ENCODE measurements around the gene ATP11A.
A peak's percentile ranks its signal among the peaks of the same experiment; 100 is the strongest.

The ATP11A gene

GRCh38 chr13:112689303-112690245, at the start of gene ATP11A:
ATP11A (plus strand) TSS chr13:112690038; CDS start chr13:112690417, 379 bp downstream.
- DNase-seq (ENCODE audit: low spot score), result peak; percentile 64

DNA sequence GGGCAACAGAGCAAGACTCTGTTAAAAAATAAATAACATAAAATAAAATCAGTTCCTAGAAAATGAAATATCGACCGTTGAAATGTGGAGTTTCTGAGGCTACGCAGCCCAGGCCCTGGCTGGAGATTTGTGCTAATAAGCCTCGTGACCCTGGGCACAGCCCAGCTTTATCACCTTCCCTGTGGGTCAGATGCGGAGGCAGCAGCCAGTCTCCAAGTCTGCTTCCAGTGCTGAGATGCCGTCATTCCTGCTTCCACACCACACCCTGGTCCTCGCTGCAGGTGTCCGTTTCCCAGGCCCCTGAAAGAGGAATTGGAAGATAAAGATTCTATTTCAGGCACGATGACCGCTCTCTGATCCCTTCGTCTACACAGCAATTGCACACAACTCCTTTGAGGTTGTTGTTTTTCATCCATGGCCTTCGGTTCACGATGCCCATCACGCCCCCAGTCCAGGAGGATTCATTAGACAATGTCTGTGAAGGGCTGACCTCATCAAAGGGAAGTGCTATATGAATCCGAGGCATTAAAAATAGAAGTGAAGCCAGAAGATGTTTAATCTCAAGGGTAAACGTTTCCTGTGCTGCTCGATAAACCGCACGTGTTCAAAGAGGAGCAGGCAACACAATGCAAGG, 48.3 kb upstream of the ATP11A start:
- DNase-seq (ENCODE audit: low spot score), result peak; percentile 48

DNA sequence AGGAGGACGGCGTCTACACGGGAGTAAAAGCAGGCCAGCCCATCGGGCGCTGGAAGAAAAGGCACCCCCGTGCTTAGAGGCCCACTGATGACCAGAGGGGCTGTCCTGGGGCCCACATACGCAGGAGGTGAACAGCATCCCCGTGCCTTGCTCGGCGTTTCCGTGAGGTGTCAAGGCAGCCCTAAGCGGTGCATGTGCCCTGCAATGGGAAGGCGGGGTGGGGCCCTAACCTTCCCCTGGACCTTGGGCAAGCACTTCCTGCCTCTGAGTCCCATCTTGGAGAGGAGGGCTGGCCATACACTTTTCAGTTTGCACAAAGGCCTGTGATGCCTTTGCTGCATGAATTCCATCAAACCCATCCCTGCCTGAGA, 47.8 kb upstream of the ATP11A start:
- DNase-seq (ENCODE audit: low spot score), result no peak

DNA sequence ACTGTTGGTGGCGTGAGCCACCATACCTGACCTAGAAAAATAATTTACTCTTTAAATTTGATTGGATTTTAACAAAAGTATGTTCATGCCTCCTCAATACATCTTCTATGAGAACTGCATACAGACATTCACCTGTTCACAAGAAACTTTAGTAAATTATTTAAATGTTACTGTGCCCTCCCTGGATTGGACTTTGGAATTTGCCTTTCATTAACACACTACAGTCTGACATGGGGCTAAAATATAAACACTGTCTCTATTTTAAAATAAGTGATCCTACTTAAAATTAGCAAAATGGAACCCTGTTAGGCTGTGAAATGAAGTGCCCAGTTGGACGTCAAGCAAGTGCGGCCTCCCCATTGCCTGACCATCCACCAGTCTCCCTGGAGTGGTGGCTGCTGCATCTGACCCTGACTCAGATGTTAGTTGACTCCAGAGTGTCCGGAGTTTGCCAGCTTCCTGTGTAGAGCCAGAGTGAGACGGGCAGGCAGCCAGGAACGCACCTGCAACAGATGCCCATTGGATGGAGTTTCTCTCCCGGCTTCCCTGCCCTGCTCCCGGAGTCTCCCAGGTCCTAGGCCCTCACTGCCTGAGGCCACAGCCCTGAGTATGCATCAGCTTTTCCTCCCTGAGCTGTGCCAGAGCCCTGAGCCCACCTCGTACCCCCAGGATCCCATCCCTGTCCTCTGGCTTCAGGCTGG, 45.9 kb upstream of the ATP11A start:
- DNase-seq (ENCODE audit: low spot score), result peak; percentile 44

DNA sequence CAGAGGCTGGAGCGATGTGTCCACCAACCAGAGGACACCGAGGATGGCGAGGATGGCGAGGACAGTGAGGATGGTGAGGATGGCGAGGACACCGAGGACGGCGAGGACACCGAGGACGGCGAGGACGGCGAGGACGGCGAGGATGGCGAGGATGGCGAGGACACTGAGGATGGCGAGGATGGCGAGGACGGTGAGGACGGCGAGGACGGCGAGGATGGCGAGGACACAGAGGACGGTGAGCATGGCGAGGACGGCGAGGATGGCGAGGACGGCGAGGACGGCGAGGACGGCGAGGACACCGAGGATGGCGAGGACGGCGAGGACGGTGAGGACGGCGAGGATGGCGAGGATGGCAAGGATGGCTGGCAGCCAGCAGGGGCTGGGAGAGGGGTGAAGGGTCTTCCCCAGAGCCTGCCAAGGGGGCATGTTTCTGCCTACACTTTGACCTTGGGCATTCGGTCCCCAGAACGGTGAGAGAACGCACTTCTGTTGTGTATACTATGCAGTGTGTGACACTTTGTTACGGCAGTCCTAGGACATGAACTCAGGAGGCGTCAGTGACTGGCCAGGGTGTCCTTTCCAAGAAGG, 44.4 kb upstream of the ATP11A start:
- no peak for DNase-seq (ENCODE audit: low spot score)

GRCh38 chr13:112647256-112647655, 42.6 kb upstream of the ATP11A start:
- DNase-seq (ENCODE audit: low spot score), result no peak

GRCh38 chr13:112648101-112648500, 41.7 kb upstream of the ATP11A start:
- DNase-seq (ENCODE audit: low spot score), result no peak

- DNase-seq (ENCODE audit: low spot score), result no peak
Observed at GRCh38 chr13:112648966-112649690, 40.7 kb upstream of the ATP11A start.

GRCh38 chr13:112651311-112651710, 38.5 kb upstream of the ATP11A start:
- DNase-seq (ENCODE audit: low spot score), result no peak

GRCh38 chr13:112651750-112652511, 37.9 kb upstream of the ATP11A start:
- DNase-seq (ENCODE audit: low spot score), result no peak

GRCh38 chr13:112652512-112653070, 37.2 kb upstream of the ATP11A start:
- no peak for DNase-seq (ENCODE audit: low spot score)

- DNase-seq (ENCODE audit: low spot score), result no peak
Observed at GRCh38 chr13:112653071-112653470, 36.8 kb upstream of the ATP11A start.

DNA sequence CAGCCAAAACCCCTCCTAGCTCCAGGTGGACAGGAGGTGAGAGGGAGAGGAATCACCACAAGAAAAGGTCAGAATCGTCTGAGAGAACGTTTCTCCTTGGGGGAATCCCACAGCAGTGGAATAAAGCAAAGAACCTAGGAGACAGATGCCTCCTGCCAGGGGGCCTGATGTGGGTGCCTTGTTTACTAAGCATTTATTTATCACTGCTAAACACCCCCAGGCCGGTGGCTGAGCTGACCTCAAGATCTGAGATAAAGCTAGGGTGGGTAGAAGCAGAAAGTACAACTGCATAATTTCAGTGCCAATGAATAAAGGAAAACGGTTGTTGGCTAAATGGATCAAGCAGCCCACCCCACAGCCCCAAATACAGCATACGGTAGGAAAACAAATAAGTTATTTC, 33.9 kb upstream of the ATP11A start:
- DNase-seq (ENCODE audit: low spot score), result no peak

GRCh38 chr13:112657850-112658445, 31.9 kb upstream of the ATP11A start:
- no peak for DNase-seq (ENCODE audit: low spot score)

GRCh38 chr13:112658808-112659207, 31.0 kb upstream of the ATP11A start:
- DNase-seq (ENCODE audit: low spot score), result no peak

DNA sequence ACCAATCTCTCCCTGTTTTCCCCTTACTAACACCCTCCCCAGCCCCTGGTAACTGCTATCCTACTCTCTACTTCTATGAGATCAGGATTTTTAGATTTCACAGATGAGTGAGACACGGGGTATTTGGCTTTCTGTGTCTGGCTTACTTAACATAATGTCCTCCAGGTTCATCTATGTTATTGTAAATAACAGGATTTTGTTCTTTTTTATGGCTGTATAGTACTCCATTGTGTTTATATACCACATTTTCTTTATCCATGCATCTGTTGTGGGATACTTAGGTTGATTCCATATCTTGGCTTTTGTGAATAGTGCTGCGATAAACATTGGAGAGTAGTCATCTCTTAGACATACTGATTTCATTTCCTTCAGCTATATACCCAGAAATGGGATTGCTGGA, 28.5 kb upstream of the ATP11A start:
- no peak for DNase-seq (ENCODE audit: low spot score)

- DNase-seq (ENCODE audit: low spot score), result no peak
Observed at GRCh38 chr13:112664501-112665203, 25.2 kb upstream of the ATP11A start.

DNA sequence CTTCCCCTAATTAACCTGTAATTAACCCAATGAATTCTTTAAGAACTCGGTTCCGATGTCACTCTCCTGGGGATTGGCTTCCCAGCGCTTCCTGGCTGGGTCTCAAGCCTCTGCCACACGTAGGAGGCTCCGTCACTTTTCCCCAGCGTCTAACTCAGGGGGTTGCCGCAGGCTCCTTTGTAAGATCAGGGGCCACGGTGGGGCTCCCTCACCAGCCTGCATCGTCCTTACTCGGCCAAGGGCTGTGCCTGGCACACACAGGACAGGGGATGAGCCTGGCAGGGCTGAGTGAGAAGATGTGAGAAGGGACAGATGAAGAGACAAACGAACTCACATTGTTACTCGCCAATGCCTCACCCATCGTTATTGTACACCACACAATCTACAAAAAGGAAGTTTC, 20.9 kb upstream of the ATP11A start:
- no peak for DNase-seq (ENCODE audit: low spot score)

DNA sequence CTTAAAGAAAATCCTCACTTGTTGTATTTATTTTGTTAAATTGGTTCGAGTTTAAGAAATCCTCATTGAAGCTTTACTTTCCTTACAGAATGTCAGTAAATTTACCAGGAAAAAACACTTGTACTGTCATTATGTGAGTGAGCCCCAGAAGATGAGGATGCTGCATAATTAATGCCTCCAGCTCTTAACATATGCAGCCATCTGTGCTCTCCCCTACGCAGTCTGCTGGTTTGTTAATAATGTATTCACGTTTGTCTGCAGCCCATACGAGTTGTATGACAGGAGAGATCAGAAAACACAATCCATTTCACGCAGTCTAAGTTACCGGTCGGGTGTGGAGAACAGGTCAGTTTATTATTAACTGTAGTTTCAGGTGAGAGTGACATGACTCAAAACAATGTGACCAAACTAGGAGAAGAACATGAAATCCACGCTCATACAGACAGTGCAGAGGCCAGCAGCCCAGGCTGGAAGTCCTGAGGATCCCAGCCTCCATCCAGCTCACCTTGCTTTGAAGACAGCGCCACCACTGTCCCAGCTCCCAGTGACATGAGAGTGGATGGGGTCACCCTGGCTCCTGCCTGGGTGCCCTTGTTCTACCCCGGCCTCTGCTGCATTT, 19.8 kb upstream of the ATP11A start:
- DNase-seq (ENCODE audit: low spot score), result no peak

Data from kidney capillary endothelial cell (primary cell).